Osteoblast (primary cell): Measurements from ENCODE around the gene PSAP. TPM values are rescaled to one million over a fixed set of nuclear protein-coding genes. Genes with fewer than 3 reads are reported as not detected.

Source experiments
- DNase-seq: peaks from one replicate; pipeline ENCODE4 v3.0.0; 2011; ENCODE audit warnings: low spot score, mixed read lengths; ENCODE audit not compliant: insufficient read length; ENCODE audit errors: missing footprints
- H2AFZ ChIP-seq: 2 replicates; pipeline ENCODE4 v1.6.0; 2011; ENCODE audit warnings: mild to moderate bottlenecking, low read length
- H3K27ac ChIP-seq: 2 replicates; pipeline ENCODE4 v1.5.1; 2011; ENCODE audit warnings: mild to moderate bottlenecking, low read depth, low read length, moderate library complexity
- H3K27me3 ChIP-seq: 2 replicates; pipeline ENCODE4 v1.6.0; 2012; ENCODE audit warnings: mild to moderate bottlenecking, control low read depth, inconsistent platforms, low read length, moderate library complexity; ENCODE audit not compliant: insufficient read depth
- H3K36me3 ChIP-seq: 2 replicates; pipeline ENCODE4 v1.5.1; 2011; ENCODE audit warnings: mild to moderate bottlenecking, low read length, control low read depth, moderate library complexity; ENCODE audit not compliant: insufficient read depth
- H3K4me1 ChIP-seq: 2 replicates; pipeline ENCODE4 v1.5.1; 2011; ENCODE audit warnings: mild to moderate bottlenecking, low read length, control low read depth, moderate library complexity; ENCODE audit not compliant: insufficient read depth
- H3K4me2 ChIP-seq: 2 replicates; pipeline ENCODE4 v1.6.0; 2011; ENCODE audit warnings: mild to moderate bottlenecking, low read length; ENCODE audit not compliant: insufficient read depth
- H3K4me3 ChIP-seq: fragments of 200-600 bp; sonication (generic); 3 replicates; pipeline ENCODE4 v1.5.1; 2012; ENCODE audit warnings: mild to moderate bottlenecking, low read length, inconsistent platforms; ENCODE audit not compliant: insufficient read depth
- H3K79me2 ChIP-seq: 2 replicates; pipeline ENCODE4 v1.6.0; 2012; ENCODE audit warnings: mild to moderate bottlenecking, low read length, control low read depth, inconsistent platforms; ENCODE audit not compliant: insufficient read depth
- H3K9me3 ChIP-seq: 2 replicates; pipeline ENCODE4 v1.5.1; 2011; ENCODE audit warnings: low read depth, low read length, control low read depth
- H4K20me1 ChIP-seq: 2 replicates; pipeline ENCODE4 v1.6.0; 2012; ENCODE audit warnings: mild to moderate bottlenecking, low read length, control low read depth; ENCODE audit not compliant: insufficient read depth
- CTCF ChIP-seq: IDR thresholded peaks from 2 replicates; pipeline ENCODE4 v1.5.1; 2011; ENCODE audit warnings: mild to moderate bottlenecking, low read depth, low read length, moderate library complexity; ENCODE audit errors: extremely low read depth
- total RNA-seq: library from RNA; depleted of rRNA; stranded (reverse); fragments of >200 nt; gene quantifications from 2 replicates; pipeline ENCODE4 v1.2.3, GENCODE V29; 2012

The PSAP gene
- total RNA-seq, 1 donor = 1,391 TPM

DNA sequence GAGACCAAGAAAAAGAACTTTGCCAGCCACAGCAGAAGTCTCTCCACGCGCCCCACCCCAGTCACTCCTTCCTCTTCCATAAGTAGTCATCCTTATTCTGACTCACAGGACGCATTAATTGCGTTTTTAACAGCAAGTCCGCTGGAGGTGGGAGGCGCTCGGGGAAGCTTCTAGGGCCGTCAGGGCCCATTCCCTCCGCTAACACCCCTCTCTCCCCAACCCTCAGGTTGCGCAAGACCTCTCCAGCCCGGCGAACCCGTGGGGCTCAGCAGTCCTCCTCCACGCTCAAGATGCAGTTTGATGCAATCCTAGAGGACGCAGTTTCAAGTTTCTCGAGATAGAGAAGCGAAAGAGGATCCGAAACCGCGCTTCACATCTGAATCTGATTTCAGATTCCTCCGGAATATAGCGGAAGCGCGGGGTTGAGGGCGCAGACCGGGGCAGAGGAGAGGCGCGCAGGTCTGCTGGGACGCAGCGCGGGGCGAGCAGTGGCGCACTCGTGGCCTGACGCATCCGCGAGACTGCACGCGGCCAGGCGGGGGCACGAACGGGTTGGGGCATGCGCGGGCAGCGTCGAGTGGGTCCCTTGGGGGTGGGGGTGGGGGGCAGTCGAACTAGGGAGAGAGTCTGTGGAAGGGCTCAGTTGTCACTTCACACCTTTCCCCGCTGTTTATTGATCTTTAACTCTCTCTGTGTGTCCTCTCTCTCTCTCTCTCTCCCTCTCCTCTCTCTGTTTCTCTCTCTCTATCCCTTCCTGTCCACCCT is 37.8 kb upstream of the PSAP start:
- TF ChIP-seq CTCF = no peak
- H3K4me1 ChIP-seq = peaks cover 11% of the 10 kb centered on the region
- no peaks in the 10 kb centered on the region for H3K36me3 ChIP-seq
- H3K9me3 ChIP-seq = no peaks in the 10 kb centered on the region
- H3K27me3 ChIP-seq = peaks cover 4% of the 10 kb centered on the region
- no peaks in the 10 kb centered on the region for H3K79me2 ChIP-seq
- peak overlapping the region; percentile 98 for H2AFZ ChIP-seq
- peak overlapping the region; percentile 82 for H3K27ac ChIP-seq
- DNase-seq = peak; percentile 94
- peak overlapping the region; percentile 92 for H3K4me3 ChIP-seq
- no peaks in the 10 kb centered on the region for H4K20me1 ChIP-seq
- H3K4me2 ChIP-seq = peak overlapping the region; percentile 87

- Histone ChIP-seq H2AFZ (peak overlapping the region; percentile 98), H3K4me2 (peak overlapping the region; percentile 87), H3K79me2 (no peaks in the 10 kb centered on the region), H4K20me1 (no peaks in the 10 kb centered on the region), H3K4me1 (peaks cover 11% of the 10 kb centered on the region), H3K27me3 (peaks cover 4% of the 10 kb centered on the region), H3K36me3 (no peaks in the 10 kb centered on the region), H3K9me3 (no peaks in the 10 kb centered on the region), H3K27ac (peak overlapping the region; percentile 82), H3K4me3 (peak overlapping the region; percentile 92)
- no peak for DNase-seq
- no peak for TF ChIP-seq CTCF
Observed at GRCh38 chr10:71888248-71888622, 37.2 kb upstream of the PSAP start.

- no peaks in the 10 kb centered on the region for H3K9me3 ChIP-seq
- no peaks in the 10 kb centered on the region for H3K36me3 ChIP-seq
- peak overlapping the region; percentile 87 for H3K4me2 ChIP-seq
- H4K20me1 ChIP-seq = no peaks in the 10 kb centered on the region
- H3K4me3 ChIP-seq = peak overlapping the region; percentile 92
- peaks cover 4% of the 10 kb centered on the region for H3K27me3 ChIP-seq
- H2AFZ ChIP-seq = no peak overlapping the region
- no peaks in the 10 kb centered on the region for H3K79me2 ChIP-seq
- peak overlapping the region; percentile 82 for H3K27ac ChIP-seq
- H3K4me1 ChIP-seq = peaks cover 11% of the 10 kb centered on the region
- TF ChIP-seq CTCF = no peak
- DNase-seq = no peak
Observed at GRCh38 chr10:71887743-71888142, 36.7 kb upstream of the PSAP start.

- no peaks in the 10 kb centered on the region for H3K79me2 ChIP-seq
- no peaks in the 10 kb centered on the region for H3K9me3 ChIP-seq
- H3K4me2 ChIP-seq = no peak overlapping the region
- no peak for TF ChIP-seq CTCF
- no peak overlapping the region for H2AFZ ChIP-seq
- H3K27me3 ChIP-seq = peaks cover 4% of the 10 kb centered on the region
- H3K4me3 ChIP-seq = no peak overlapping the region
- no peaks in the 10 kb centered on the region for H4K20me1 ChIP-seq
- H3K4me1 ChIP-seq = peaks cover 2% of the 10 kb centered on the region
- H3K27ac ChIP-seq = no peak overlapping the region
- no peak for DNase-seq
- no peaks in the 10 kb centered on the region for H3K36me3 ChIP-seq
Observed at GRCh38 chr10:71882813-71883659, 32.0 kb upstream of the PSAP start.
